Measurements from ENCODE around the gene DCN.

DCN gene

GRCh38 chr12:91099341-91099740 is 83.3 kb downstream of the DCN start:
- DNase-seq = no peak

DNA sequence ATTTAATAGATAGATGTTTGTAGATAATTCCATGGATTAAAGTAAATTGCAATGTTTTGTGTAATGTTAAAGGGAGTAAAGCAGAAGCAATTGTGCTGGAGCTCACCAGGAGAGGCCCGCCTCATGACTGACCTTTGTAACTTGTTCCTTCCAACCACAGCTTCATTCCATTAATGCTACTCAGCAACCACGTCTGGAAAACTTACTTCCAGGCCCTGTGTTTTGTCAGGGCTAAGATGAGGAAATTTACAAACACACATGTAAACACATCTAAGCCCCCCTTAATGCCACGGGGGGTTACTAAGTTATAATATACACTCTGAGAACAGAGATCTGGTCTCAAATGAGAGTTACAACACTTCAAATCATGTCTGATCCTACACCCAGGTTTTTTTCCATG is 83.7 kb downstream of the DCN start:
- DNase-seq = peak; percentile 81

DNA sequence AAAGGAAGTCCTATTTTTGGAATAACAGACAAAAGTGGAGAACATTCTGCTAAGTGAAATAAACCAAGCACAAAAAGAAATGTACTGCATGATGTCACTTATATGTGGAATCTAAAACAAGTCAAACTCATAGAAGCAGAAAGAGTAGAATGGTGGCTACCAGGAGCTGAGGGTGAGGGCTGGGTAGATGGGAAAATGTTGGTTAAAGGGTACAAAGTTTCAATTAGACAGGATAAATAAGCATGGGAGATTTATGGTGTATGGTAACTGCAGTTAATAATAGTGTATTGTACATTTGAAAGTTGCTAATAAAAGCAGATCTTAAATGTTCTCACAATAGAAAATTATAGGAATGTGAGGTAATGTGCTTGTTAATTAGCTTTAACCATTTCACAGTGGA is 84.2 kb downstream of the DCN start:
- no peak for DNase-seq

- DNase-seq = no peak
These were observed 87.7 kb downstream of the DCN start for GRCh38 chr12:91094957-91095356.

DNA sequence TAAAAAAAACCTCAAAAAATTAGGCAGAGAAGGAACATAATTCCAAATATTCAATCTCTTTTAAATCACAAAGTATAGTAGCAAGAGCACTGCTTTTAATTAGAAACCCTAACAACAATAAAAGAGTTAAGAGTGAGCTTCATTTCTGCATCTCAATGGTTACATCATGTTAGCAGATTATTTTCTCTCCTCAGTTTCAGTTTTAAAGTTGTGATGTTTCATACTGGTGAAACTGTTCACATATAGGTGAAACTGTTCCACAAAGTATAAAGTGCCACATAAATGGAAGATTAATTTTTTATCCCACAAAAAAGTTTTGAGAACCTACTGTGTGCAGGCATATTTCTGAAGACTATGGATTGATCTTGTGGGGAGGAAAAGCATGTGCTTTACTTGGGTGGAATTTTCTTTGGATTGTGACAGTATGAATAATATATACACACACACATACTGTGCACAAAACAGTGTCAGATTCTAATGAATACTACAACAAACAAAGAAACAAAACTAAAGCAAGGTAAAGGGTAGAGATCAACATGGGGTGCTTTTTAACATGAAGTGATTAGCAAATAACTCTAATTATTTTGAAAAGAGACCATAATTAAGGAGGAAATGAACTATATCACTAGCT is 88.5 kb downstream of the DCN start:
- DNase-seq = no peak

DNA sequence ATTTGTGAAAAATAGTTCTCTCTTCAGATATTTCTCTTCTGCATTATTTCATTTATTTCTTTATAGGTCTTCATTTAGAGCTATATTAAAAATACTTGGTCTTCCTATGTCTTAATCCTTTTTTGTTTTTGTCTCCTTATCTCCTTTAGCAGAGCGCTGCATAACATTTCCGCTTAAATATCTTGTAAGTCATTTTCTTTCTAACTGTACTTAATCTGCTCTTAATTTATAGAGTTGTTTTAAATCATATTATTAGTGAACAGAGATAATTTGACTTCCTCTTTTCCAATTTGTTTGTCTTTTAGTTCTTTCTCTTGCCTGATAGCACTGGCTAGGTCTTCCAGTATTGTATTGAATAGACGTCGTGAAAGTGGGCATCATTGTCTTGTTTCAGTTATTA is 89.3 kb downstream of the DCN start:
- no peak for DNase-seq

DNA sequence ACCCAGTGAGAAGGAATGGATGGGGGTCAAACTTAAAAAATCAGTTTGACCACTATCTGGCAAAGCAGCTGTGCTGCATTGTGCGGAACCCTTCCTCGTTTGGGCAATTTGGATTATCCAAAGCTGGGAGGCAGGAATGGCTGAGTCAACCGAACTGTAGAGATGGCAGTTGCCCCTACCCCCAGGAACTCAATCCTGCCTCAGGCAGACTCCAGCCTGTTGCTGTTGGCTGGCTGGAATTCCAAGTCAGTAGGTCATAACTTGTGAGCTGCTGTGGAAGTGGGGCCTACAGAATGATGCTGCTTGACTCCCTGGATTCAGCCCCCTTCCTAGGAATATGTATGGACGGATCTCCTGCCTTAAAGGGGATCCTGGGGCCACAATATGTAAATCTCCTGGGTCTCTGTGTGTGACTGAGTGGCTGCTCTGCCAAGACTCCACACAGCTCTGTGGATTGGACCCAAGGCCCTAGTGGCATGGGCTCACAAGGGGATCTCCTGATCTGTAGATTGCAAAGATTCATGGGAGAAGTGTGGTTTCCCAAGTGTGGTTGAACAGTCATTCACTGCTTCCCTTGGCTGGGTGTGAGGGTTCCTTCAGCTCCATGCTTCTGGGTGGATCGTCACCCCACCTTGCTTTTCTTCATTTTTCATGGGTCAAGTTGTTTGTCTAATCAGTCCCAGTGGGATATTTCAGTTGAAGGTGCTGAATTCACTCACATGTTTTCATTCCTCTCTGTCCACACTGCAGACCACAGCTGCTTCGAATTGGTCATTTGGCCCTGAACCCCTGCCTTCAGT is 90.5 kb downstream of the DCN start:
- no peak for DNase-seq
